IPS-11a (cell line): ENCODE measurements around the gene LAT.

Source experiments
- H3K4me3 ChIP-seq: one replicate; pipeline ENCODE4 v1.5.1; 2013; ENCODE audit warnings: low read depth, low read length, control low read depth

Gene LAT

DNA sequence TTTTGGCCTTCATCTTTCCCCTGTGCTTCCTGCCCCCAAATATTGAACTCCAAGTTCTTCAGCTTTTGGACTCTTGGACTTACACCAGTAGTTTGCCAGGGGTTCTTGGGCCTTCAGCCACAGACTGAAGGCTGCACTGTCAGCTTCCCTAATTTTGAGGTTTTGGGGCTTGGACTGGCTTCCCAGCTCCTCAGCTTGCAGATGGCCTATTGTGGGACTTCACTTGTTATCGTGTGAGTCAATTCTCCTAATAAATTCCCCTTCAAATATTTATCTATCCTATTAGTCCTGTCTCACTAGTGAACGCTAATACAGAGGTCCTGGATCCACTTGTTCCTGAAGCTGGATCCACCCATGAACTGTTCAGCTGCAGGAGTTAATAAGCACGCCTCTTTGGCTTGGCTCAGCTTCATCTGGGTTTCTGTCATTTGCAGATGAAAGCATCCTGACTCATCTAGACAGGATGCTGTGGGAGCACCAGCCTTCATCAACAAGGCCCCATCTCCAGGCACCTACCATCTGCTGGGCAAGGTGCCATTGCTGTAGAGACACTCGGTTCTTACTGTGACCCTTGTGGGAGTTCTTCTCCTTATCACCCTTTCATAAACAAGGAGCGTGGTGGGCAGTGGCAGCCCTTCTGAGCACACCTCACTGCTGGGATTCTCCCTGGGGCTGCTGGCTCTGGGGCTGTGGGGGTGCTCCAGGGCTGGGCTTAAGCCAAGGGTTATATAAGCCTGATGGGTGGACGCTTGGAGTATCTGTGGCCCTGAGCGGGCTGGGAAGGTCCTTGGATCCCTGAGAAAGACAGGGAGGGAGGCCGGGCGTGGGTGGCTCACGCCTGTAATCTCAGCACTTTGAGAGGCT lies 23.1 kb downstream of the LAT start:
- H3K4me3 ChIP-seq = no peak overlapping the region

DNA sequence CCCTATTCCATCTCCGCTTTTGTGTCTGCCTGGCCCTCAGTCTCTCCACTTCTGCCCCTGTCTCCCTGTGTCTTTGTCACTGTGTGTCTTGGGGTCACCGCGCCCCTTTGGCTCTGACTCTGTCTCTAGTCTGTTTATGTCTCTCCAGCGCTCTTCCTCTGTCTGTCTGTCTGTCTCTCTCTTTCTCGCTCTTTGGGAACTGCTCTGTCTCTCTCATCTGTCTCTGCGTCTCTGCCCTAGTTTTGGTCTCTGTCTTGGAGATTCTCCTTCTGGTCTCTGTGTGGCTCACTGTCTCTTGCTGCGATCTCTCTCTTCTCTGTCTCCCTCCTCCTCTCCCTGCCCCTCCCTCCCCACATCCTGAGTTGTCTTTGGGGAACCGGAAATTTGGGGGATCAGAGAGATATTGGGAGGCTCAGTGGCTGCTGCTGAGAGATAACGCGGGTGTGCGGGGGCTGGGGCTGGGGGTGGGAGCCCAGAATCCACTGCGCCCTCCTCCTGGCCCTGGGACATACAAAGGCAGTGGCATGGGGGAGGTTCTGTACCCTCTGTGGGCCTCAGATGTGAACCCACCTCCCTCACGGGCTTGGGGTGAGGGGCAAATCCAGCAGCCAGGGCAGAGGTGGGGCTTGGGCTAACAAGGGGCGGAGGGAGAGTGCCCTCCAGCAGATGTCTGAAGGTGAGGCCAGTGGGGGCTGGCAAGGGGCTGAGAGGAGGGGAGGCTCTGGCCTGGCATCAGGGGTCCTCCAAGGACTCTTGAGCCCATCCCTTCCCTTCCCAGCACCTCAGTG lies 24.4 kb downstream of the LAT start:
- no peak overlapping the region for H3K4me3 ChIP-seq

DNA sequence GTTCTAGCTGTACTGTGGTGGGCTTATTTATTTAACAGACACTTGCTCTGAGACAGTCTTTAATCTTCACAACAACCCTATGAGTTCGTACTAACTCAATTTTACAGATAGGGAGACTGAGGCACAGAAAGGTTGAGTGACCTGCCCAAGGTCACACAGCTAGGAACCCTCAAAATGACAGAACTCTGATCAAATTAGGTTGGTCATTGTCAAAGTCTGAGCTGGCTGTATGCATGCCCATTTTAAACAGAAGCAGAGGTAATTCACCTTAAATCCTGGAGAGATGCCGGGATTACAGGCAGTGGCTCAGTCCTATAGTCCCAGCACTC lies 24.9 kb downstream of the LAT start:
- H3K4me3 ChIP-seq = no peak overlapping the region

DNA sequence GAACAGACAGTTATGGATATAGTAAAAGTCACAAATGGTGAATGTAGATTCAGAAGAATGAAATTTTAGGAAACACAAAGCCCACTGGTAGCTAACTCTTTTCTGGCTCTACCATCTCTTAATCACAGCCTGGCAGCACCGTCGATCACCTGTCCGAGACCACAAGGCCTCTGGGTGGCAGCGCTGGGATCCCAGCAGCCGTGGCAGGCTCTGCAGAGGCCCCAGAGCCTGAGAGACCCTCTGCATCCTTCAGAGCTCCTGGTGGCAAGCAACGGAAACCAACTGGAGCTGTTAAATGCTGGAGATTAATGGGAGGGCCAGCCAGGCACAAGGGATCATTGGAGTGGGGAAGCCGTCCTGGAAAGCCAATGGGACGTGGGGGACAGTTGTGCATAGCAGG lies 26.3 kb downstream of the LAT start:
- H3K4me3 ChIP-seq = no peak overlapping the region

DNA sequence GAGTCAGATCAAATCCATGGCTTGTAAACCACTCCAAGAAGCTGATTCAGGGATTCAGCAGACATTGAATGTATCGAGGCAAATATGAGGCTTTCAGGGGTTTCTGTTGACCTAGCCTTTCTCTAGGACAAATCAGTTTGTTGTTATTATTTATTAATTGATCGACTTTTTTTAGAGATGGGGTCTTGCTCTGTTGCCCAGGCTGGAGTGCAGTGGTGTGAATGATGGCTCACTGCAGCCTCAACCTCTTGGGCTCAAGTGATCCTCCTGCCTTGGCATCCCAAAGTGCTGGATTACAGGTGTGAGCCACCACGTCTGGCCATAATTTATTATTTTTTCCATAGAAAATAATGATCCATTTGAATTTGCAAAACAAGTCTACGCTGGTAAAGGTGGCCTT lies 27.0 kb downstream of the LAT start:
- no peak overlapping the region for H3K4me3 ChIP-seq

DNA sequence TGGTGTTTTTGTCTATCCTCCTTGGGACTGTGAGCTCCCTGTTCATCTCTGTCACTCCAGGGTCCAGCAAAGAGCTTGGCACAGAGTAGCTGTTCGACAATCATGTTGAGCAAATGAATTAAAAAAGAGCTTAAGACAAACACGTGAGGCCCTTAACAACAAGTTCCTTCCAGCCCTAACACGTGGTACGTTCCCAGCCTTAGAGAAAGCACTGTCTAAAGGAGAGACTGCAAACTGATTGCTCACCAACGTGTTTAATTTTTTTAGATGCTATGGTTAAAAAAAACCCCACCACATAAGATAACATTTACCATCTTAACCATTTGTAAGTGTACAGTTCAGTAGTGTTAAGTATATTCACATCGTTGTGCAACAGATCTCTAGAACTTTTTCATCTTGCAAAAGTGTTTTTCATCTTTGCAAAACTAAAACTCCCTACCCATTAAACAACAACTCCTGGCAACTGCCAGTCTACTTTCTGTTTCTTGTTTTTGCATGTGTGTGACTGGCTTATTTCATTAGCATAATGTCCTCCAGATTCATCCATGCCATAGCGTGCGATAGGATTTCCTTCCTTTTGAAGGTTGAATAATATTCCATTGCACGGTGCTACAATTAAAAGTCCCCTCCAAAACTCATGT lies 28.2 kb downstream of the LAT start:
- H3K4me3 ChIP-seq = no peak overlapping the region

DNA sequence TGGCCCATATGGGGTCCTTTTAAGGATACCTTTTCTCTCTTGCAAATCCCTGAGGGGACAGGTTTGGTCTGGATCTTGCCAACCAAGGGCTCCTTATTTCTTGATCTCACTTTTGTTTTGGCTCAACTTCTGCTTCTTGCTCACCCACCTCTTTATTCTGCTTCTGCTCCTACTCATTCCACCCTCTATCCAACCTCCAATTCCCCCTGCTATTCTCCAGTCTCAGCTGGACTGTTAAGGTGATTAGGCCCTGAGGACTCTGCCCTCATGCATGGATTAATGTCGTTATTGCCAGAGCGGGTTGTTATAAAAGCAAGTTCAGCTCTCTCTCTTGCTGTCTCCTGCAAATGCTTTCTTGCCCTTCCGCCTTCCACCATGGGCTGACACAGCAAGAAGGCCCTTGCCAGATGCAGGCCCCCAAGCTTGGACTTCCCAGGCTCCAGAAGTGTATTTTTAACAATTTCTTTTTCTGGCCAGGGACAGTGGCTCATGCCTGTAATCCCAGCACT lies 29.8 kb downstream of the LAT start:
- no peak overlapping the region for H3K4me3 ChIP-seq

DNA sequence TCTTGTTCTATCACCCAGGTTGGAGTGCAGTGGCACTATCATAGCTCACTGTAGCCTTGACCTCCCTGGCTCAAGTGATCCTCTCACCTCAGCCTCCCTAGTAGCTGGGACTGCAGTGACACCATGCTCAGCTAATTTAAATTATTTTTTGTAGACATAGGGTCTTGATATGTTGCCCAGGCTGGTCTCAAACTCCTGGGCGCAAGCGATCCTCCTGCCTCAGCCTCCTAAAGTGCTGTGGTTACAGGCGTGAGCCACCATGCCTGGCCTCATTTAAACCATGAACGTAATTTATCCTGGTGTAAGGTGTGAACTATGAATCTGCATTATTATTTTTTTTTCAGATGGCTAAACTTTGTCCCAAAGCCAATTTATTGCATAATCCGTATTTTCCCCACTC lies 37.3 kb downstream of the LAT start:
- no peak overlapping the region for H3K4me3 ChIP-seq

DNA sequence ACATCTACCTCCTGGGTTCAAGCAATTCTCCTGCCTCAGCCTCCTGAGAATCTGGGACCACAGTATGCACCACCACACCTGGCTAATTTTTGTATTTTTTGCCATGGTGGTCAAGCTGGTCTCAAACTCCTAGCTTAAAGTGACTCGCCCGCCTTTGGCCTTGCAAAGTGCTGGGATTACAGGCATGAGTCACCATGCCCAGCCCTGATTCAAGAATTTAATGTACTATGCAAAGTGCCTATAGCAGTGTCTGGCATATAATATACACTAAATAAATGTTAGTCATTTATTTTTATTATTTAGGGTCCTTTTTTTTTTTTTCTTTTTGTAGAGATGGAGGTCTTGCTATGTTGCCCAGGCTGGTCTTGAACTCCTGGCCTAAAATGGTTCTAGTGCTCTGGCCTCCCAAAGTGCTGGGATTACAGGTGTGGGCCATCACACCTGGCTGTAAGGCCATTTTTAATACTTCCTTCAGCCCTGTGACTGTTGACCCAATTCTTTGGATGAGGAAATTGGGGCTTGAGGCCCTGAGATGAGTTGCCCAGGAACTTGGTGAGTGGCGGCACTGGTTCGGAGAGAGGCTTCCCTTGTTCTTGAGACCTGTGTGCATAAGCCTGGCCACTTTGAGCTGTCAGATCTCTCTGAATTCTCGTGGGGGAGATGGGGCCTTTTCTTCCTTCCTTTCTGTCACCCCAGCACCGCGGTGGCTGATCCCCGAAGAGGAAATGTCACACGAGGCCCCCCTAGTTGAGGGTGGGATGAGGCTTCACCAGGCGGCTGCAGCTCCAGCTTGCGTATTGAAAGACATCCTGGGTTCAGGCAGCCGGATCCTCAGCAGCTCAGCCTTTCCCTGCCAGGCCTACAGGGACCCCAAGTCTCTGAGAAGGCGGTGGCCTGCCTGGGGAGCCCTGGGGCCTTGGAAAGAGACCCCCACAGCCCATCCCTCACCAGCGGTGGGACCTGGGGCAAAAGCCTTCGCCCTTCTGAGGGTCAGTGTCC lies 38.7 kb downstream of the LAT start:
- H3K4me3 ChIP-seq = no peak overlapping the region

DNA sequence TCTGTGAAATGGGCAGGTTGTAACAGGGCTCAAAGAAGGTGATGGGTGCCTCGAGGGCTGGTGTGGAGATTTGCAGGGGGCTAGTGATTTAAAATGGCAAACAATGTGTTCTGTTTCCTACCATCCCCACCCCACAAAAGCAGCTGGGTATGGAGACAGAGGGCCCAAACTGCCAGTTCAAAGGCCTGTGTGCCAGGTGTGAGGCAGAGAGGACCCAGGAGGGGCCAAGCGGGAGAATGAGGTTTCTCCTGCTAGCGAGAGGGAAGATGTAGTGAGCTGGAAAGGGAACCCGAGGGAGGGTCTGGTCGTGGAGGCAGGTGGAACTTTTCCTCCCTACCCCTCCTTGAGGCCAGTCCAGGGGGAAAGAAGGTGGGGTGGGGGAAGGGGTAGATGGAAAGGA lies 39.4 kb downstream of the LAT start:
- H3K4me3 ChIP-seq = no peak overlapping the region

DNA sequence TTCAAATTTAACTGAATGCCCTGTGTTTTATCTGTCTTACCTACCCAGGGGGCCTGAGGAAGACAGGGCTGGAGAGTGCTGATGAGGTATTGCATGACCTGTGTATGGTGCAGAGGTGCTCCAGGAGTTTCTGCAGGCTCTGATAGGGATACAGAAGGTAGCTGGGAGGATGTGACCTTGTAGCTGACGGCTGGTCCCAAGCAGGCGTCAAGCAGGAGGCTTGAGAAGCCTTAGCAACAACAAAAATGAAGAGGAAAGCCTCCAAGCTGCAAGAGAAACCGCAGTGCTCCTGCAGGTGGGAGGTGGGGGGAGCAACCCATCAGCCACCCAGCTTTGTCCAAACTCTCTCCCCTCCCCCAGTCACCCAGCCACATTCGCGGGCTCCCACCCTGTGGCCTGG lies 40.4 kb downstream of the LAT start:
- H3K4me3 ChIP-seq = no peak overlapping the region

DNA sequence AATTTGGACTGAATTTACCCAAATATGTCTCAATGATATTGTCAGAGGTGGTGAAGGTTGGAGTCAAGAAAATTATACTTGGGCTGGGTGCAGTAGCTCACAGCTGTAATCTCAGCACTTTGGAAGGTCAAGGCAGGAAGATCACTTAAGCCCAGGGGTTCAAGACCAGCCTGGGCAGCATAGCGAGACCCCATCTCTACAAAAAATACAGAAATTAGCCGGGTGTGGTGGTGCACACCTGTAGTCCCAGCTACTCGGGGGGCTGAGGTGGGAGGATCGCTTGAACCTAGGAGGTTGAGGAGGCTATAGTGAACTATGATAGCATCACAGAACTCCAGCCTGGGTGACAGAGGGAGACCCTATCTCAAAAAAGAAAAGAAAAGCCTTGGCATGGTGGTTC lies 40.9 kb downstream of the LAT start:
- H3K4me3 ChIP-seq = no peak overlapping the region

DNA sequence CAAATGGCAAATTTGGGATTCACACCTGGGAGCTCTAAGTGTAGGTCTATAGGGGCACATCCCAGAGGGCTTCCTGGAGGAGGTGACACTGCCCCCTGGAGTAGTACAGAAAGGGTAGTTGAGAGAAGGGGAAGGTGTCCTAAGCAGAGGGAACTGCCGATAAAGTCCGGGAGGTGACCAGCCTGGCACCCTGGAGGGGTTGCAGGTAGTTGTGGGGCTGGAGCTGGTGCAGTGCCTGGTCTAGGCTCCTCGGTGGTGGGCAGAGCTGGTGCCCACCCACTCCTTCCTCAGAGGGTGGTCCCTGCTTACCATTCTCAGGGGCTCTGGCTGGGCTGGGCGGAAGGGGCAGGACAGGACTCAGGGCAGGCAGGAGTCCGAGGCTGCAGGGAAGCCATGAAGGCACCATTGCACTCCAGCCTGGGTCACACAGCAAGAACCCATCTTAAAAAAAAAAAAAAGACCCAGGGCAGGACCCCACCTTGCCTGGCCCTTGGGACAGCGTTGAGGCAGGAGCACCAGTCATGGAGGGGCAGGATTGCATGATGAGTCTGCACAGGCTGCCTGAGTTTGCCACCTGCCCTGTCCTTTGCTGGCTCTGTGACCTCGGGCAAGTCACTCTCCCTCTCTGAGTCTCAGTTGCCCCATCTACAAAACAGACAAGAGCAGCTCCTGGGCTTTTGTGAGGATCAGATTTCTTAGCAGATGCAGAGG lies 43.8 kb downstream of the LAT start:
- H3K4me3 ChIP-seq = no peak overlapping the region

DNA sequence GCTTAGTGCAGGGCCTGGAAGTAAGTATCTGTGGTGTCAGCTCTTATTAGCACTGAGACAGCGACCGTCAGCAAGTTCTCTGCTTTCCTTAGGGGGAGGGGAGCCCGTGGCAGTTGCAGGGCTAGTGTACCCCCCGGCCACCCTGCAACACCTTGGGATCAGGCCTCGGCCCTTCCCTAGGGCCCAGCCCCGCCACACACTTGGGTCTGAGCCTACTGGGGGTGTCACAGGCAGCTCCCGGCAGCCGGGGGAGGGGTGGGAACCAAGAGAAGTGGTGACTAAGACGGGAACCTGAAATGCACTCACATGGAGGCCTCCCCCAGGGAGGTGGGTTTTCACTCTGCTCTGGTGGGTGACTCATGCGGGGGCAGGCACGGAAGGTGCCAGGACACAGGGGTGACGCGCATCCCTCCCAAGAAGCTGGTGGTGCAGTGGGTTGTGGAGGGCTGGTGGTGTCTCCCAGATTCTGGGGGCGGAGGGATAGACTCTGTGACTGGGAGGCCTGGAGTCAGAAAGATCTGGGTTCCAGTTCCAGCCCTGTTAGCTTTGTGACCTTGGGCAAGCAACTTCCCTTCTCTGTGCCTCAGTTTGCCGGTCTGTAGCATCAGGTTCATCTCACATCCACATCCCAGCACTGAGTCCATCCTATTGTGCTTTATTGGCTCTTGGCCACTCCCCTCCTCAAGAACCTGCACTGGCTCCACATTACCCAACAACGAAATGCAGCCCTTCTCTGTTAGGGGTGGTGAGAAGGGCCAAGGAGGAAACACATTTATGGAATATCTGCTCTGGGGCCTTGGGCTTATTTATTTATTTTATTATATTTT lies 44.5 kb downstream of the LAT start:
- H3K4me3 ChIP-seq = no peak overlapping the region

DNA sequence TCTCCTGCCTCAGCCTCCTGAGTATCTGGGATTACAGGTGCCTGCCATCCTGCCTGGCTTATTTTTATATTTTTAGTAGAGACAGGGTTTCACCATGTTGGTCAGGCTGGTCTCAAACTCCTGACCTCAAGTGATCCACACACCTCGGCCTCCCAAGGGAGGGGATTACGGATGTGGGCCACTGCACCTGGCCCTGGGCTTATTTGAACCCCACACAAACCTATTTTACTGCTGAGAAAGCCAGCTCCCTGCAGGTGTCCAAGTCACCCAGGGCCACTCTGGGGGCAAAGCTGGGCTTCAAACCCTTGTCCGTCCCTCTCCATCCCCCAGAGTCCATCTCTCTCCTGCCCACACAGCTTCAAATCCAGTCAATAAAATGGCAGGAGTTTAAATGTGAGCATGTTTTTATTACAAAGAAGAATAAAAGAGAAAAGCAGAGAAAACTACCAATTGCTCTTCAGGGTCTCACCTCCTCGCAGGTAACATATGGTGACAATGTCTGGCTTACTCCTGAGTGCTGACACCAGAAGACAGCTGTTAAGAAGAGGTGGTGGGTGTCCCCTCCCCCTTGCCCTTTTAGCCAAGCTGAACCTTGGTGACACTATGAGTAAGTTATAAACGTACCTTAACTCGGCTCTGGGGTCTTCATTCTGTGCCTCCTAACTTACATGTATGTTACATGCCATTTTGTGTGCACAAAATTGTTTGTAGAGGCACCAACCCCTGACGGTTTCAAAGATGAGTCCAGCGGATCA lies 45.4 kb downstream of the LAT start:
- H3K4me3 ChIP-seq = no peak overlapping the region
